ENCODE measurements around the gene PPP4R1.

DNA sequence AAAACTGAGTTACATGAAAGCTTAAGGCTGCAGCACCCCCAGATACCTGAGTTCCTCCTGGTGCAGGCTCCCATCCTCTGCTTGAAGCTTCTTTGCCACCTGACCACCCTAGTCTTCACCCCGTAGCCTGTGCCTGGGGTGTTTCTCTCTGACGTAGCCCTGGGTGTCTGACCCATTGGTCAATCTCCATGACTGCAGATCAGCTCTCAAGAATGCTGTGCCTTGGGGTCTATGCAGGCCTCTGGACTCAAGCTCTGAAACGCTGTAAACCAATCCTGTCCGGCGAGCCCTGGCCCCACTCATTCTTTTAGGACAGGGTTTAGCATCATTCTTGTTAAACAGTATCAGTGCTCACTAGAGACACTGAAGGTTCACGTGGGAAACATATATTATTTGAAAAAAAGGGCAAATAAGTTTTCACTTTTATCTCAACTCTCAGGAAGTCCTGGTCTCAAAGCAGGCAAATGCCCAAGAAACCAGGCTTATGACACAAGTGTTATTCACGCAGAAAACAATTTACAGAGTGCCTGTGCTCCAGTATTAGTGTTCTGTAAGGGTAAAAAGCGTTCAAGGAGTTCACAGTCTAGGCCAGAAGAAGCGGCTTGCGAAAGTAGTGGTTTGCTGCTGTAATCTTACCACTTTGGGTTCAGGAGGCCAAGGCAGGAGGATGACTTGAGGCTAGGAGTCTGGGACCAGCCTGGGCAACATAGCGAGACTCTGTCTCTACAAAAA lies 22.8 kb upstream of the PPP4R1 start:
- TF ChIP-seq POLR2A (IDR thresholded peaks at IDR 0.05; ENCODE audit: extremely low read depth, insufficient read length): no peak
- TF ChIP-seq, protein P1, sequence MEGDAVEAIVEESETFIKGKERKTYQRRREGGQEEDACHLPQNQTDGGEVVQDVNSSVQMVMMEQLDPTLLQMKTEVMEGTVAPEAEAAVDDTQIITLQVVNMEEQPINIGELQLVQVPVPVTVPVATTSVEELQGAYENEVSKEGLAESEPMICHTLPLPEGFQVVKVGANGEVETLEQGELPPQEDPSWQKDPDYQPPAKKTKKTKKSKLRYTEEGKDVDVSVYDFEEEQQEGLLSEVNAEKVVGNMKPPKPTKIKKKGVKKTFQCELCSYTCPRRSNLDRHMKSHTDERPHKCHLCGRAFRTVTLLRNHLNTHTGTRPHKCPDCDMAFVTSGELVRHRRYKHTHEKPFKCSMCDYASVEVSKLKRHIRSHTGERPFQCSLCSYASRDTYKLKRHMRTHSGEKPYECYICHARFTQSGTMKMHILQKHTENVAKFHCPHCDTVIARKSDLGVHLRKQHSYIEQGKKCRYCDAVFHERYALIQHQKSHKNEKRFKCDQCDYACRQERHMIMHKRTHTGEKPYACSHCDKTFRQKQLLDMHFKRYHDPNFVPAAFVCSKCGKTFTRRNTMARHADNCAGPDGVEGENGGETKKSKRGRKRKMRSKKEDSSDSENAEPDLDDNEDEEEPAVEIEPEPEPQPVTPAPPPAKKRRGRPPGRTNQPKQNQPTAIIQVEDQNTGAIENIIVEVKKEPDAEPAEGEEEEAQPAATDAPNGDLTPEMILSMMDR (IDR thresholded peaks at IDR 0.05; ENCODE audit: low read depth, low read length): no peak
- TF ChIP-seq, protein P2, sequence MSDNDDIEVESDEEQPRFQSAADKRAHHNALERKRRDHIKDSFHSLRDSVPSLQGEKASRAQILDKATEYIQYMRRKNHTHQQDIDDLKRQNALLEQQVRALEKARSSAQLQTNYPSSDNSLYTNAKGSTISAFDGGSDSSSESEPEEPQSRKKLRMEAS (IDR thresholded peaks at IDR 0.05; ENCODE audit: low read depth, low read length): no peak

Measured in NB4 (cell line).